Upper lobe of left lung (tissue), 6 donors: Measurements from ENCODE around the gene PKMYT1. TPM values are rescaled to one million over a fixed set of nuclear protein-coding genes. Genes with fewer than 3 reads are reported as not detected.
"Not testable (repeated sequence)": the region's sequence is repeated elsewhere in the genome, so short reads cannot be mapped to it uniquely, and the experiment has no call there.

Experiments used
- ATAC-seq, 2 donors: fragments of 200-7000 bp; cut with Tn5 transposase; one replicate each; pipeline ENCODE4 v1.9.1; 2022; ENCODE audit warnings: mild to moderate bottlenecking in 2 of 2, moderate library complexity in 2 of 2; ENCODE audit not compliant: low FRiP score in 2 of 2
- DNase-seq, 2 donors: peaks; one replicate each; pipeline ENCODE4 v3.0.0-alpha.2; 2019 to 2020
- H3K27ac ChIP-seq, 4 donors: fragments of 200-600 bp; sonication (generic); one replicate each; pipeline ENCODE4 v1.5.1; 2016 to 2019
- H3K27me3 ChIP-seq, 4 donors: fragments of 200-600 bp; sonication (generic); one replicate each; pipeline ENCODE4 v1.5.1; 2017 to 2019
- H3K36me3 ChIP-seq, 4 donors: fragments of 200-600 bp; sonication (generic); one replicate each; pipeline ENCODE4 v1.5.1; 2016 to 2019
- H3K4me1 ChIP-seq, 4 donors: fragments of 200-600 bp; sonication (generic); one replicate each; pipeline ENCODE4 v1.5.1; 2018 to 2019
- H3K4me3 ChIP-seq, 4 donors: fragments of 200-600 bp; sonication (generic); one replicate each; pipeline ENCODE4 v1.5.1; 2017 to 2019; ENCODE audit warnings: mild to moderate bottlenecking in 2 of 4, moderate library complexity in 1 of 4
- H3K9me3 ChIP-seq, 4 donors: fragments of 200-600 bp; sonication (generic); one replicate each; pipeline ENCODE4 v1.5.1; 2018 to 2019
- CTCF ChIP-seq, 6 experiments: fragments of 450-650 bp in 4 of 6; fragments of 200-600 bp in 2 of 6; sonication (generic) in 2 of 6; IDR thresholded peaks; one replicate each; pipeline ENCODE4 v1.5.1; 2016 to 2019; ENCODE audit warnings: antibody characterized with exemption in 6 of 6
- EP300 ChIP-seq, 4 donors: sonication (generic); formaldehyde crosslinking; IDR thresholded peaks; one replicate each; pipeline ENCODE4 v1.5.1; 2017; ENCODE audit warnings: antibody characterized with exemption in 4 of 4, control low read depth in 2 of 4
- POLR2A ChIP-seq, 4 donors: fragments of 450-650 bp; IDR thresholded peaks; one replicate each; pipeline ENCODE4 v1.5.1; 2016 to 2017; ENCODE audit warnings: antibody characterized with exemption in 4 of 4, mild to moderate bottlenecking in 2 of 4
- POLR2AphosphoS5 ChIP-seq, 2 donors: sonication (generic); formaldehyde crosslinking; IDR thresholded peaks; one replicate each; pipeline ENCODE4 v1.5.1; 2017; ENCODE audit warnings: antibody characterized with exemption in 2 of 2
- WGBS, 2 donors: methylation state at CpG; one replicate each; pipeline ENCODE4 v1.1.5; 2017 to 2018; 5-methylcytosine and 5-hydroxymethylcytosine counted together
- total RNA-seq, 6 donors: library from RNA; depleted of rRNA in 4 of 6; stranded (reverse); fragments of >200 nt in 4 of 6; gene quantifications; one replicate each; pipeline versions ENCODE4 v1.1.0 to v1.2.1, GENCODE V29; 2016 to 2021
- donor health status: DM: no; HTN: no; CAD: no; lungs with moderate emphysema.
- donor health status: DM: no; HTN: yes; CAD: no; lungs with severe emphysema.

The PKMYT1 gene
- total RNA-seq, 6 donors from 2014 or later, result 0.39 to 19.1 (median 5.4) TPM

DNA sequence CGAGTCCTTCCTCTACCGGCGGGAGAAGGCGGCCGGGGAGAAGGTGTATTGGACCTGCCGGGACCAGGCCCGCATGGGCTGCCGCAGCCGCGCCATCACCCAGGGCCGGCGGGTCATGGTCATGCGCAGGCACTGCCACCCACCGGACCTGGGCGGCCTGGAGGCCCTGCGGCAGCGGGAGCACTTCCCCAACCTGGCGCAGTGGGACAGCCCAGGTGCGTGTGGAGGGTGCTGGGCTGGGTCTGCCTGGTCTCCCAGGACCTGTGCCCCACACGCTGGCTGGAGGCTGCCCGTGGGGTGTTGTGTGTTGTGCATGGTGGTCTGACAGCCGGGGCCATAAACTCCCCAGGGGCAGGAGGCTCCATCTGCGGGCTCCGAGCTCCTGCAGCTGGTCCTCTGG lies 43.1 kb downstream of the PKMYT1 start:
- WGBS, 2 donors, result 80 to 93% methylated on average over 3 to 12 of the region's 24 CpGs
- no peaks in the 10 kb centered on the region for H3K9me3 ChIP-seq
- no peak for ATAC-seq

GRCh38 chr16:2936436-2937011 lies 43.7 kb downstream of the PKMYT1 start:
- ATAC-seq (no peak), DNase-seq (peak in 1 of 2 donors; percentile 59)
- 90 to 95% methylated on average over 17 to 21 of the region's 22 CpGs for WGBS, 2 donors
- TF ChIP-seq POLR2A (IDR thresholded peaks at IDR 0.05) (no peak), EP300 (IDR thresholded peaks at IDR 0.05) (no peak), POLR2AphosphoS5 (IDR thresholded peaks at IDR 0.05) (no peak), CTCF (IDR thresholded peaks at IDR 0.05) (no peak)
- Histone ChIP-seq H3K9me3 (no peaks in the 10 kb centered on the region), H3K36me3 (peaks cover 6 to 92% (median 85%) of the 10 kb centered on the region in 4 donors), H3K27me3 (no peaks in the 10 kb centered on the region), H3K4me3 (no peak overlapping the region), H3K4me1 (no peaks in the 10 kb centered on the region), H3K27ac (no peak overlapping the region)

More for the DNA sequence above, 43.1 kb downstream of the PKMYT1 start:
- peaks cover 6 to 95% (median 85%) of the 10 kb centered on the region in 4 donors for H3K36me3 ChIP-seq
- TF ChIP-seq EP300 (IDR thresholded peaks at IDR 0.05) (no peak), CTCF (IDR thresholded peaks at IDR 0.05) (no peak), POLR2AphosphoS5 (IDR thresholded peaks at IDR 0.05) (no peak), POLR2A (IDR thresholded peaks at IDR 0.05) (no peak)
- DNase-seq, result no peak
- H3K4me3 ChIP-seq, result no peak overlapping the region
- no peaks in the 10 kb centered on the region for H3K4me1 ChIP-seq
- no peaks in the 10 kb centered on the region for H3K27me3 ChIP-seq
- no peak overlapping the region for H3K27ac ChIP-seq

DNA sequence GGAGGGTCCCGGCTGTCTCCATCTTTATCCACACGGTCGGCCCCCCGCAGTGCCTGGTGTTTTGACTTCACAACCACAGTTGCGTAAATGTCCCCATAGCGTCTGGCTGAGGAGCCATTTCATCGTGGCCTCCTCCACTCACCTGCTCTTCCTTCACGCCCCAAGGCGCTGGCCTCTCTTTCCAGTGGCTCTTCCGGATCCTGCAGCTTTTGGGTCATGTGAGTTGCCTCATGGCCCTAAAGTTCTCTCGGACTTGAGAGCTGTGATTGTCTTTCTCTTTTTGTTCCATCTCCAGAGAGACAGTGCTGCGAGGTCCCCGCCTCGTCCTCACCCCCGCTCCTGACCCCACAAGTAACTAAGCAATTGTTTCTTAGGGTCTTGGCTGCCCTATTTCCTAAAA lies 45.8 kb downstream of the PKMYT1 start:
- ATAC-seq (no peak), DNase-seq (no peak)
- WGBS, 2 donors, result 86 to 92% methylated on average over 15 of the region's 15 CpGs
- Histone ChIP-seq H3K9me3 (no peaks in the 10 kb centered on the region), H3K36me3 (peaks cover 14 to 92% (median 77%) of the 10 kb centered on the region in 4 donors), H3K27me3 (no peaks in the 10 kb centered on the region), H3K4me3 (no peak overlapping the region), H3K4me1 (no peaks in the 10 kb centered on the region), H3K27ac (no peak overlapping the region)
- TF ChIP-seq POLR2A (IDR thresholded peaks at IDR 0.05) (no peak), POLR2AphosphoS5 (IDR thresholded peaks at IDR 0.05) (no peak), EP300 (IDR thresholded peaks at IDR 0.05) (no peak), CTCF (IDR thresholded peaks at IDR 0.05) (no peak)

- Histone ChIP-seq H3K27ac (no peak overlapping the region), H3K27me3 (no peaks in the 10 kb centered on the region), H3K4me1 (no peaks in the 10 kb centered on the region), H3K36me3 (peaks cover 14 to 86% (median 71%) of the 10 kb centered on the region in 4 donors), H3K9me3 (no peaks in the 10 kb centered on the region), H3K4me3 (no peak overlapping the region)
- peak in 1 of 2 donors; percentile 72 for DNase-seq
- no peak for TF ChIP-seq EP300 (IDR thresholded peaks at IDR 0.05)
- no peak for TF ChIP-seq POLR2AphosphoS5 (IDR thresholded peaks at IDR 0.05)
- no peak for TF ChIP-seq POLR2A (IDR thresholded peaks at IDR 0.05)
- ATAC-seq, result no peak
- WGBS, 2 donors, result 75 to 95% methylated on average over 2 to 22 of the region's 22 CpGs
Observed at GRCh38 chr16:2933701-2934100, 46.5 kb downstream of the PKMYT1 start.

DNA sequence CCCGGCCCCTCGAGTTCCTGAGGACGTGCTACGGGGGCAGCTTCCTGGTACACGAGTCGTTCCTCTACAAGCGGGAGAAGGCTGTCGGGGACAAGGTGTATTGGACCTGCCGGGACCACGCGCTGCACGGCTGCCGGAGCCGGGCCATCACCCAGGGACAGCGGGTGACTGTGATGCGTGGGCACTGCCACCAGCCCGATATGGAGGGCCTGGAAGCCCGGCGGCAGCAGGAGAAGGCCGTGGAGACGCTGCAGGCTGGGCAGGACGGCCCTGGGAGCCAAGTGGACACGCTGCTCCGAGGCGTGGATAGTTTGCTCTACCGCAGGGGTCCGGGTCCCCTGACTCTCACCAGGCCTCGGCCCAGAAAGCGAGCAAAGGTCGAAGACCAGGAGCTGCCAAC lies 47.1 kb downstream of the PKMYT1 start:
- Histone ChIP-seq H3K4me1 (no peaks in the 10 kb centered on the region), H3K9me3 (no peaks in the 10 kb centered on the region), H3K27ac (no peak overlapping the region), H3K4me3 (no peak overlapping the region), H3K36me3 (peaks cover 14 to 80% (median 66%) of the 10 kb centered on the region in 4 donors), H3K27me3 (no peaks in the 10 kb centered on the region)
- DNase-seq, result peak in 1 of 2 donors; percentile 78
- TF ChIP-seq EP300 (IDR thresholded peaks at IDR 0.05) (no peak), POLR2AphosphoS5 (IDR thresholded peaks at IDR 0.05) (no peak), POLR2A (IDR thresholded peaks at IDR 0.05) (no peak), CTCF (IDR thresholded peaks at IDR 0.05) (no peak)
- no peak for ATAC-seq
- WGBS, 2 donors, result 91 to 94% methylated on average over 29 of the region's 30 CpGs

DNA sequence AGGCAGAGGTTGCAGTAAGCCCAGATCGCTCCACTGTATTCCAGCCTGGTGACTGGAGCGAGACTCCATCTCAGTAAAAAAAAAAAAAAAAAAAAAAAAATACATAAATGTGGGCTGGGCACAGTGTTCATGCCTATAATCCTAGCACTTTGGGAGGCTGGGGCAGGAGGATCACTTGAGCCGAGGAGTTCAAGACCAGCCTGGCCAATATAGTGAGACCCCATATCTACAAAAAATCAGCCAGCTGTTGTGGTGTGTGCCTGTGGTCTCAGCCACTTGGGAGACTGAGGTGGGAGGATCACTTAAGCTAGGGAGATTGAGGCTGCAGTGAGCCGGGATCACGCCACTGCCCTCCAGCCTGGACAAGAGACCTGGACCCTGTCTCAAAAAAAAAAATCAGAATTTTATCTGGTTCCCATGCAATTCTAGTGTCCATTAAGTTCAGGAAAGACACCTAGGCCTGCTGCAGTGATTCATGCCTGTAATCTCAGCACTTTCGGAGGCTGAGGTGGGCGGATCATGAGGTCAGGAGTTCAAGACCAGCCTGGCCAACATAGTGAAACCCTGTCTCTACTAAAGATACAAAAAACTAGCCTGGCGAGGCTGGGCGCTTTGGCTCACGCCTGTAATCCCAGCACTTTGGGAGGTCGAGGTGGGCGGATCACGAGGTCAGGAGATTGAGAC lies 48.9 kb downstream of the PKMYT1 start:
- peaks cover 8 to 62% (median 48%) of the 10 kb centered on the region in 4 donors for H3K36me3 ChIP-seq
- not testable (repeated sequence) for ATAC-seq

More for the DNA sequence above, 48.9 kb downstream of the PKMYT1 start:
- DNase-seq, H3K9me3 ChIP-seq, H3K27me3 ChIP-seq, H3K27ac ChIP-seq, H3K4me3 ChIP-seq, H3K4me1 ChIP-seq: not testable (repeated sequence)
- WGBS, 2 donors, result 84 to 93% methylated on average over 11 to 13 of the region's 13 CpGs
